IMR-90 (cell line): ENCODE results near the gene PHGDH. TPM values are rescaled to one million over a fixed set of nuclear protein-coding genes. Genes with fewer than 3 reads are reported as not detected.

Experiments used
- ATAC-seq: fragments of 200-7000 bp; cut with Tn5 transposase; 2 replicates; pipeline ENCODE4 v1.9.1; 2020; ENCODE audit warnings: low read depth, mild to moderate bottlenecking, moderate library complexity
- BruUV-seq: library from RNA; stranded (reverse); fragments of 400-500 nt; replicated peaks from 2 replicates; lab custom pipeline; 2021; lab: Mats Ljungman, UMichigan
- CTCF ChIA-PET: fragments of 300-600 bp; formaldehyde crosslinking; extraction: SDS; loops from one replicate; lab custom pipeline; 2021; ENCODE audit warnings: antibody characterized with exemption; lab: Yijun Ruan, JAX
- POLR2A ChIA-PET: fragments of 300-600 bp; sonication (Branson Sonifier 250); formaldehyde crosslinking; loops from one replicate; lab custom pipeline; 2022; ENCODE audit warnings: antibody characterized with exemption; ENCODE audit not compliant: unreplicated experiment; lab: Charles Lee
- DNase-seq: peaks from one replicate; pipeline ENCODE4 v3.0.0; 2013
- H2AFZ ChIP-seq: replicated peaks from 2 replicates; pipeline ENCODE3; 2013; ENCODE audit warnings: low read length, mild to moderate bottlenecking; ENCODE audit not compliant: poor library complexity
- H2AK5ac ChIP-seq: 2 replicates; pipeline ENCODE4 v1.6.1; 2013; ENCODE audit warnings: low read depth, low read length, inconsistent platforms
- H2AK9ac ChIP-seq: replicated peaks from 2 replicates; pipeline ENCODE3; 2013; ENCODE audit warnings: mild to moderate bottlenecking, low read depth, low read length, moderate library complexity; ENCODE audit not compliant: poor library complexity
- H2BK120ac ChIP-seq: 2 replicates; pipeline ENCODE4 v1.6.1; 2013; ENCODE audit warnings: low read depth, low read length, inconsistent platforms
- H2BK15ac ChIP-seq: 3 replicates; pipeline ENCODE4 v1.6.1; 2013; ENCODE audit warnings: low read depth, low read length, inconsistent platforms
- H2BK20ac ChIP-seq: 2 replicates; pipeline ENCODE4 v1.6.1; 2013; ENCODE audit warnings: low read depth, mild to moderate bottlenecking, inconsistent platforms, low read length, moderate library complexity
- H2BK5ac ChIP-seq: 2 replicates; pipeline ENCODE4 v1.6.1; 2013; ENCODE audit warnings: mild to moderate bottlenecking, low read depth, low read length, inconsistent platforms; ENCODE audit not compliant: poor library complexity, severe bottlenecking
- H3K14ac ChIP-seq: replicated peaks from 2 replicates; pipeline ENCODE4 v1.6.1; 2013; ENCODE audit warnings: low read depth, low read length, inconsistent platforms
- H3K18ac ChIP-seq: 2 replicates; pipeline ENCODE4 v1.6.1; 2013; ENCODE audit warnings: low read depth, low read length, control low read depth
- H3K23ac ChIP-seq: 2 replicates; pipeline ENCODE4 v1.6.1; 2013; ENCODE audit warnings: low read depth, low read length, inconsistent platforms
- H3K27ac ChIP-seq: 2 replicates; pipeline ENCODE4 v1.5.1; 2013; ENCODE audit warnings: mild to moderate bottlenecking, control low read depth, low read length; ENCODE audit not compliant: insufficient read depth
- H3K27me3 ChIP-seq: 2 replicates; pipeline ENCODE4 v1.6.1; 2013; ENCODE audit warnings: low read length; ENCODE audit not compliant: control insufficient read depth, insufficient read depth
- H3K36me3 ChIP-seq: 2 replicates; pipeline ENCODE4 v1.6.1; 2013; ENCODE audit warnings: low read length, mixed read lengths; ENCODE audit not compliant: control insufficient read depth, insufficient read depth
- H3K4ac ChIP-seq: 2 replicates; pipeline ENCODE4 v1.6.1; 2013; ENCODE audit warnings: low read depth, low read length, inconsistent platforms
- H3K4me1 ChIP-seq: 2 replicates; pipeline ENCODE4 v1.6.1; 2013; ENCODE audit warnings: low read length, mixed read lengths; ENCODE audit not compliant: control insufficient read depth, insufficient read depth
- H3K4me2 ChIP-seq: 2 replicates; pipeline ENCODE4 v1.6.1; 2013; ENCODE audit warnings: low read depth, mild to moderate bottlenecking, control low read depth, low read length, moderate library complexity
- H3K4me3 ChIP-seq: 2 replicates; pipeline ENCODE4 v1.5.1; 2013; ENCODE audit warnings: low read depth, mild to moderate bottlenecking, control low read depth, low read length, moderate library complexity; ENCODE audit not compliant: insufficient read depth
- H3K56ac ChIP-seq: 2 replicates; pipeline ENCODE4 v1.6.1; 2013; ENCODE audit warnings: low read length, inconsistent platforms; ENCODE audit not compliant: insufficient read depth; ENCODE audit errors: extremely low read depth
- H3K79me1 ChIP-seq, 2 experiments: 2 replicates each; pipeline ENCODE4 v1.6.1; 2013; ENCODE audit warnings: low read length in 2 of 2, inconsistent platforms in 1 of 2, low read depth in 1 of 2
- H3K9ac ChIP-seq: 2 replicates; pipeline ENCODE4 v1.6.1; 2013; ENCODE audit warnings: low read depth, low read length, control low read depth
- H3K9me1 ChIP-seq: 2 replicates; pipeline ENCODE4 v1.6.1; 2013; ENCODE audit warnings: low read length, inconsistent platforms; ENCODE audit not compliant: insufficient read depth
- H3K9me3 ChIP-seq: 2 replicates; pipeline ENCODE4 v1.6.1; 2013; ENCODE audit warnings: low read length; ENCODE audit not compliant: control insufficient read depth, insufficient read depth
- H4K20me1 ChIP-seq: 2 replicates; pipeline ENCODE4 v1.6.1; 2013; ENCODE audit warnings: low read length, inconsistent platforms; ENCODE audit not compliant: insufficient read depth
- H4K5ac ChIP-seq: 2 replicates; pipeline ENCODE4 v1.6.1; 2013; ENCODE audit warnings: mild to moderate bottlenecking, low read depth, low read length, control low read depth
- H4K8ac ChIP-seq, 2 experiments: 2 replicates each; pipeline ENCODE4 v1.6.1; 2013; ENCODE audit warnings: low read depth in 2 of 2, low read length in 2 of 2, control low read depth in 1 of 2, inconsistent platforms in 1 of 2
- H4K91ac ChIP-seq: 2 replicates; pipeline ENCODE4 v1.6.1; 2013; ENCODE audit warnings: low read depth, low read length, inconsistent platforms; ENCODE audit not compliant: insufficient read depth
- CTCF ChIP-seq: conservative IDR thresholded peaks from 2 replicates; pipeline ENCODE4 v1.5.1; 2012; ENCODE audit warnings: mild to moderate bottlenecking, low read depth, low read length, improper control_type of control experiment
- POLR2A ChIP-seq: IDR thresholded peaks from 2 replicates; pipeline ENCODE4 v1.6.1; 2012; ENCODE audit warnings: mild to moderate bottlenecking, low read depth, low read length
- WGBS, 2 experiments: methylation state at CpG; one replicate each; pipeline versions ENCODE4 v1.1.5 to v1.1.7; 2013; ENCODE audit warnings: missing lambda C conversion rate in 2 of 2; ENCODE audit not compliant: insufficient read length in 1 of 2; ENCODE audit errors: extremely low coverage in 2 of 2; 5-methylcytosine and 5-hydroxymethylcytosine counted together
- dilution Hi-C: fragments of 300-500 bp; cut with HindIII; formaldehyde crosslinking; loops from one replicate; pipeline ENCODE4 v1.14.3; 2018; ENCODE audit warnings: low sequenced_read_pairs; ENCODE audit not compliant: unreplicated experiment
- in situ Hi-C: fragments of 300-500 bp; cut with MboI; formaldehyde crosslinking; loops from 3 replicates; pipeline ENCODE4 v1.14.3; 2019; ENCODE audit warnings: low sequenced_read_pairs, inconsistent platforms, mixed read lengths
- intact Hi-C: fragments of 100-400 bp; cut with micrococcal nuclease; formaldehyde crosslinking; loops from 2 replicates; pipeline ENCODE4 v1.10.0; 2022
- polyA plus RNA-seq, 3 experiments: library from polyadenylated mRNA; depleted of rRNA; stranded (reverse); fragments of >200 nt; gene quantifications; 2 replicates each; pipeline ENCODE4 v1.2.3, GENCODE V29; 2012; ENCODE audit warnings: low replicate concordance in 1 of 3
- total RNA-seq: library from RNA; depleted of rRNA; stranded (reverse); fragments of >200 nt; gene quantifications from 2 replicates; pipeline ENCODE4 v1.2.3, GENCODE V29; 2012

PHGDH gene
- total and polyA plus RNA-seq, 2 of the 4 experiments (the other 2 are of a cell fraction), result 87.9 to 331 TPM

GRCh38 chr1:119724611-119725218 lies 13.0 kb downstream of the PHGDH start:
- TF ChIP-seq CTCF (no peak), POLR2A (no peak)
- Histone ChIP-seq H2AFZ (no peak overlapping the region), H4K20me1 (peaks cover 38% of the 10 kb centered on the region; the same call in 1 of the 2 replicates), H3K9me1 (peaks cover 17% of the 10 kb centered on the region; the same call in 1 of the 2 replicates), H3K9me3 (no peaks in the 10 kb centered on the region), H3K56ac (no peak overlapping the region), H3K79me1 (peaks cover 31 to 47% of the 10 kb centered on the region in 2 experiments), H3K36me3 (peaks cover 77% of the 10 kb centered on the region), H3K14ac (no peak overlapping the region), H2AK5ac (no peak overlapping the region), H4K91ac (no peak overlapping the region), H4K8ac (no peak overlapping the region), H3K23ac (no peak overlapping the region), H3K18ac (no peak overlapping the region), H3K4ac (no peak overlapping the region), H3K4me2 (no peak overlapping the region), H2BK20ac (no peak overlapping the region), H3K4me3 (no peak overlapping the region), H2BK120ac (no peak overlapping the region), H3K27me3 (no peaks in the 10 kb centered on the region), H2BK15ac (no peak overlapping the region), H3K27ac (no peak overlapping the region), H2AK9ac (no peak overlapping the region), H3K4me1 (no peaks in the 10 kb centered on the region), H2BK5ac (no peak overlapping the region), H4K5ac (no peak overlapping the region), H3K9ac (no peak overlapping the region)
- CTCF ChIA-PET, result interaction anchor here (0.6 kb wide), 1 partner anchor 242 kb away, joined by 3 read pairs; no protein-coding TSS in a partner anchor
- 67% methylated on average over 2 of the region's 8 CpGs; no CpG with 5 or more reads in 1 of the 2 experiments for WGBS, 2 experiments
- intact Hi-C loops, result no loop called here
- dilution Hi-C loops, result no loop called here
- DNase-seq, result no peak
- no TSS peak for BruUV-seq
- no peak for ATAC-seq
- POLR2A ChIA-PET, result no interaction called here
- in situ Hi-C loops, result loop anchor here (5.0 kb wide), 1 partner anchor 48 kb away; no protein-coding TSS in a partner anchor
